SK-N-SH treated with all-trans-retinoic acid at 6 μM for 48 hours (cell line): ENCODE data around the gene DYNC1I1.

Source experiments
- ARNTL ChIP-seq: fragments of 450-650 bp; formaldehyde crosslinking; IDR thresholded peaks from 2 replicates; pipeline ENCODE4 v1.5.0; 2020; ENCODE audit warnings: low read depth, mild to moderate bottlenecking, moderate library complexity, borderline replicate concordance
- BACH2 ChIP-seq: fragments of 250-450 bp; sonication (Bioruptor Pico); IDR thresholded peaks from 2 replicates; pipeline ENCODE4 v1.9.0; 2021; ENCODE audit warnings: mild to moderate bottlenecking, borderline replicate concordance
- CREB5 ChIP-seq: fragments of 250-450 bp; sonication (Bioruptor Pico); IDR thresholded peaks from 2 replicates; pipeline ENCODE4 v1.5.1; 2020; ENCODE audit warnings: low read depth, mild to moderate bottlenecking, moderate library complexity
- CSDC2 ChIP-seq: fragments of 250-450 bp; sonication (Bioruptor Pico); IDR thresholded peaks from 2 replicates; pipeline ENCODE4 v1.5.0; 2020; ENCODE audit warnings: mild to moderate bottlenecking, moderate library complexity
- CSRNP3 ChIP-seq: fragments of 250-450 bp; sonication (Bioruptor Pico); IDR thresholded peaks from 2 replicates; pipeline ENCODE4 v1.5.1; 2021; ENCODE audit warnings: mild to moderate bottlenecking, moderate library complexity
- ESRRG ChIP-seq: fragments of 250-450 bp; sonication (Bioruptor Pico); IDR thresholded peaks from 2 replicates; pipeline ENCODE4 v1.6.1; 2021; ENCODE audit warnings: mild to moderate bottlenecking
- ISL1 ChIP-seq: fragments of 250-450 bp; sonication (Bioruptor Pico); IDR thresholded peaks from 2 replicates; pipeline ENCODE4 v2.1.2; 2022; ENCODE audit warnings: mild to moderate bottlenecking, moderate library complexity
- PATZ1 ChIP-seq: fragments of 250-450 bp; sonication (Bioruptor Pico); IDR thresholded peaks from 2 replicates; pipeline ENCODE4 v1.8.0; 2020; ENCODE audit warnings: mild to moderate bottlenecking, moderate library complexity, borderline replicate concordance
- POU6F1 ChIP-seq: fragments of 250-450 bp; sonication (Bioruptor Pico); IDR thresholded peaks from 2 replicates; pipeline ENCODE4 v1.8.0; 2021; ENCODE audit warnings: low read depth, mild to moderate bottlenecking, moderate library complexity, borderline replicate concordance
- RARB ChIP-seq: fragments of 250-450 bp; sonication (Bioruptor Pico); IDR thresholded peaks from 2 replicates; pipeline ENCODE4 v1.8.0; 2021; ENCODE audit warnings: mild to moderate bottlenecking, moderate library complexity
- TCF4 ChIP-seq: fragments of 250-450 bp; sonication (Bioruptor Pico); IDR thresholded peaks from 2 replicates; pipeline ENCODE4 v1.8.0; 2021; ENCODE audit warnings: mild to moderate bottlenecking, moderate library complexity, borderline replicate concordance
- ZC3H10 ChIP-seq: fragments of 250-450 bp; sonication (Bioruptor Pico); IDR thresholded peaks from 2 replicates; pipeline ENCODE4 v1.5.1; 2021; ENCODE audit warnings: mild to moderate bottlenecking, moderate library complexity
- ZFP30 ChIP-seq: fragments of 450-650 bp; formaldehyde crosslinking; IDR thresholded peaks from 2 replicates; pipeline ENCODE4 v1.5.0; 2022; ENCODE audit warnings: mild to moderate bottlenecking, moderate library complexity
- ZNF565 ChIP-seq: fragments of 450-650 bp; formaldehyde crosslinking; conservative IDR thresholded peaks from 2 replicates; pipeline ENCODE4 v1.5.0; 2020; ENCODE audit warnings: low read depth, mild to moderate bottlenecking, moderate library complexity

GRCh38 chr7:96084881-96085553, 312.7 kb downstream of the DYNC1I1 start:
- TF ChIP-seq ARNTL (CRISPR knock-in tag) (no peak), ZNF565 (no peak), ESRRG (no peak), PATZ1 (no peak), BACH2 (CRISPR knock-in tag) (no peak), CREB5 (CRISPR knock-in tag) (no peak), POU6F1 (CRISPR knock-in tag) (no peak), ZC3H10 (CRISPR knock-in tag) (no peak), CSDC2 (no peak), TCF4 (no peak), CSRNP3 (CRISPR knock-in tag) (no peak), ISL1 (CRISPR knock-in tag) (peak; percentile 77), ZFP30 (no peak), RARB (CRISPR knock-in tag) (no peak)
